Body of pancreas (tissue), 4 donors: ENCODE data around the gene DOCK2. TPM values are rescaled to one million over a fixed set of nuclear protein-coding genes. Genes with fewer than 3 reads are reported as not detected.

Source experiments
- ATAC-seq: fragments of 150-250 bp; one replicate; pipeline ENCODE4 v1.9.1; 2016
- DNase-seq, 4 donors: peaks; one replicate each; pipeline ENCODE4 v3.0.0-alpha.2; 2019
- H3K27ac ChIP-seq, 4 donors: fragments of 200-600 bp; sonication (generic); 1 replicate in 3 of 4; 2 replicates in 1 of 4; pipeline versions ENCODE4 v1.5.1 to v1.6.1; 2016 to 2019; ENCODE audit warnings: mild to moderate bottlenecking in 1 of 4, mixed read lengths in 1 of 4, moderate library complexity in 1 of 4
- H3K27me3 ChIP-seq, 2 donors: fragments of 200-600 bp; sonication (generic); one replicate each; pipeline ENCODE4 v1.6.0; 2016; ENCODE audit warnings: mild to moderate bottlenecking in 1 of 2
- H3K36me3 ChIP-seq, 2 donors: fragments of 200-600 bp; sonication (generic); replicated peaks in 1 of 2; 2 replicates each; pipeline ENCODE4 v1.5.1; 2016; ENCODE audit warnings: low read depth in 2 of 2; ENCODE audit not compliant: insufficient read depth in 1 of 2
- H3K4me1 ChIP-seq: fragments of 200-600 bp; sonication (generic); one replicate; pipeline ENCODE4 v1.6.0; 2016
- H3K4me3 ChIP-seq, 2 donors: fragments of 200-600 bp; sonication (generic); 1 replicate in 1 of 2; 2 replicates in 1 of 2; pipeline ENCODE4 v1.5.1; 2016 to 2019
- H3K9me3 ChIP-seq, 3 donors: fragments of 200-600 bp; sonication (generic); 1 replicate in 2 of 3; 2 replicates in 1 of 3; pipeline ENCODE4 v1.5.1; 2016
- POLR2A ChIP-seq, 3 donors: fragments of 450-650 bp; IDR thresholded peaks; one replicate each; pipeline ENCODE4 v1.6.1; 2016; ENCODE audit warnings: antibody characterized with exemption in 3 of 3, mild to moderate bottlenecking in 2 of 3
- WGBS, 2 donors: methylation state at CpG; one replicate each; pipeline ENCODE4 v1.1.5; 2017; 5-methylcytosine and 5-hydroxymethylcytosine counted together
- intact Hi-C: fragments of 100-400 bp; cut with DNase I; formaldehyde crosslinking; loops from one replicate; pipeline ENCODE4 v1.15.1; 2023
- total RNA-seq, 2 donors: library from RNA; depleted of rRNA; stranded (reverse); fragments of >200 nt; gene quantifications; one replicate each; pipeline ENCODE4 v1.1.0, GENCODE V29; 2016
- TF ChIP-seq, protein P1 (sequence below), 7 experiments: fragments of 450-650 bp in 4 of 7; fragments of 200-600 bp in 3 of 7; sonication (generic) in 3 of 7; IDR thresholded peaks; one replicate each; pipeline ENCODE4 v1.5.1; 2016 to 2019; ENCODE audit warnings: antibody characterized with exemption in 7 of 7

Gene DOCK2
- total RNA-seq, 2 donors from 2014 or later, result 3.1 to 7.6 TPM

DNA sequence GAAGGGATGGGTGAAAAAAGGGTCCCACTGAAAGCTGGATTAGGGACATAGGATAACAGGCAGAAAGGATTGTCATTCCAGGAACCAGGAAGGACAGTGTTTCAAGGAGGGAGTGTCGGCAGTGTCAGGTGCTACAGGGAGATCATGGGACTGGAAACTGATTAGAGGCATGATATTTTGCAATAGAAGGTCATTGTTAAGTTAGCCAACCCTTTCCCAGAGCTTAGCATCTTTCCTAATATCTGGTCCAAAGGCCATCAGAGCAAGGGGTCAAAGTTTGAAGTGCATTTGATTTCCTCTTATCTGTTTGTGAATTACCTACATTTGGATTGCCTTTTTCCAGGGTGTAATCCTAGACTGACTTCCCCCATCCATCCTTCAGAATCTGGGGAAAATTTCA lies 91.3 kb downstream of the DOCK2 start:
- H3K27ac ChIP-seq, result no peak overlapping the region
- TF ChIP-seq POLR2A (IDR thresholded peaks at IDR 0.05), result no peak
- H3K27me3 ChIP-seq, result no peaks in the 10 kb centered on the region
- intact Hi-C loops, result no loop called here
- H3K4me3 ChIP-seq, result no peak overlapping the region
- WGBS, 2 donors, result 68% methylated on average over 1 of the region's 1 CpG
- no peak for DNase-seq
- H3K4me1 ChIP-seq, result no peaks in the 10 kb centered on the region
- ATAC-seq, result no peak
- no peaks in the 10 kb centered on the region for H3K9me3 ChIP-seq
- no peaks in the 10 kb centered on the region for H3K36me3 ChIP-seq

DNA sequence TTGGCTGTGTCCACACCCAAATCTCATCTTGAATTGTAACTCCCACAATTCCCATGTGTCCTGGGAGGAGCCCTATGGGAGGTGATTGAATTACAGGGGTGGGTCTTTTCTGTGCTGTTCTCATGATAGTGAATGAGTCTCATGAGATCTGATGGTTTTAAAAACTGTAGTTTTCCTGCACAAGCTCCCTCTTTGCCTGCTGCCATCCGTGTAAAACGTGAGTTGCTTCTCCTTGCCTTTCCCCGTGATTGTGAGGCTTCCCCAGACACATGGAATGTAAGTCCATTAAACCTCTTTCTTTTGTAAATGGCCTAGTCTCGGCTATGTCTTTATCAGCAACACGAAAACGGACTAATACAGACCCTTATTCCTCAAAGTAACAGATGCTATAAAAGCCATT lies 94.1 kb downstream of the DOCK2 start:
- H3K27ac ChIP-seq, result no peak overlapping the region
- ATAC-seq, result no peak
- 66 to 70% methylated on average over 6 of the region's 6 CpGs for WGBS, 2 donors
- DNase-seq, result no peak
- no peaks in the 10 kb centered on the region for H3K27me3 ChIP-seq
- intact Hi-C loops, result no loop called here
- no peak for TF ChIP-seq POLR2A (IDR thresholded peaks at IDR 0.05)
- TF ChIP-seq, protein P1, sequence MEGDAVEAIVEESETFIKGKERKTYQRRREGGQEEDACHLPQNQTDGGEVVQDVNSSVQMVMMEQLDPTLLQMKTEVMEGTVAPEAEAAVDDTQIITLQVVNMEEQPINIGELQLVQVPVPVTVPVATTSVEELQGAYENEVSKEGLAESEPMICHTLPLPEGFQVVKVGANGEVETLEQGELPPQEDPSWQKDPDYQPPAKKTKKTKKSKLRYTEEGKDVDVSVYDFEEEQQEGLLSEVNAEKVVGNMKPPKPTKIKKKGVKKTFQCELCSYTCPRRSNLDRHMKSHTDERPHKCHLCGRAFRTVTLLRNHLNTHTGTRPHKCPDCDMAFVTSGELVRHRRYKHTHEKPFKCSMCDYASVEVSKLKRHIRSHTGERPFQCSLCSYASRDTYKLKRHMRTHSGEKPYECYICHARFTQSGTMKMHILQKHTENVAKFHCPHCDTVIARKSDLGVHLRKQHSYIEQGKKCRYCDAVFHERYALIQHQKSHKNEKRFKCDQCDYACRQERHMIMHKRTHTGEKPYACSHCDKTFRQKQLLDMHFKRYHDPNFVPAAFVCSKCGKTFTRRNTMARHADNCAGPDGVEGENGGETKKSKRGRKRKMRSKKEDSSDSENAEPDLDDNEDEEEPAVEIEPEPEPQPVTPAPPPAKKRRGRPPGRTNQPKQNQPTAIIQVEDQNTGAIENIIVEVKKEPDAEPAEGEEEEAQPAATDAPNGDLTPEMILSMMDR (IDR thresholded peaks at IDR 0.05), result no peak
- H3K4me1 ChIP-seq, result no peaks in the 10 kb centered on the region
- no peak overlapping the region for H3K4me3 ChIP-seq
- H3K9me3 ChIP-seq, result no peaks in the 10 kb centered on the region
- no peaks in the 10 kb centered on the region for H3K36me3 ChIP-seq

DNA sequence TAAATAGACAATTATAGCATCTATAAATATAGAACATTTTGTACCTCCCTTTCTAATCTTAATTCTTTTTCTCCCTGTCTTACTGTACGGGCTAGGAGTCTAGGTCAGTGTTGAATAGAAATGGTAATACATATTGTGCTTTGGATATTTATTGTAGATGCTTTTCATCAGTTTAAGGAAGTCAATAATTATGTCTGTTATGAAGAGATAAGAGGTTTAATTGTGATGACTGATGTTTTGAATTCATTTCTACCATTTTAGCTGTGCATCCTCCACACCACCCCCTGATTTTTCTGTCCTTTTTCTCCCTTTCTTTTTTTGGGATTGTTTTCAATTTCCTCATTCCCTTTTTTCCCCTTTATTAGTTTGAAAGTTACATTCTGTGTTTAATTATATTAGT lies 95.8 kb downstream of the DOCK2 start:
- Histone ChIP-seq H3K4me1 (no peaks in the 10 kb centered on the region), H3K4me3 (no peak overlapping the region), H3K27ac (no peak overlapping the region), H3K36me3 (no peaks in the 10 kb centered on the region), H3K9me3 (no peaks in the 10 kb centered on the region), H3K27me3 (no peaks in the 10 kb centered on the region)
- intact Hi-C loops, result no loop called here
- DNase-seq, result no peak
- 22 to 40% methylated on average over 1 of the region's 1 CpG for WGBS, 2 donors
- no peak for ATAC-seq
- TF ChIP-seq POLR2A (IDR thresholded peaks at IDR 0.05), result no peak
- TF ChIP-seq, protein P1 (IDR thresholded peaks at IDR 0.05), result no peak

DNA sequence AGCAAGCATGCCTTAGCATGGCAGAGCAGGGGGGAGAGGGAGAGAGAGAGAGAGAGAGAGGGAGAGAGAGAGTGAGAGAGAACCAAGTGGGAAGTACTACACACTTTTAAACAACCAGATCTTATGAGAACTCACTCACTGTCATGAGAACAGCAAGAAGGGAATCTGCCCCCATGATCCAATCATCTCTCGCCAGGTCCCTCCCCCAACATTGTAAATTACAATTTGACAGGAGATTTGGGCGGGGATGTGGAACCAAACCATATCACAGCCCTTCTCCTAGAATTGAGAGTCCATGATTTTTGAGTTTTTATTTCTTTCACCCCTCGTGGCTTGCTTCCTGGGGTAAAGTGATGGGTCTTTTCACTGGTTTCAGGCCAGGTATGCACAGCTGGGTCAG lies 98.8 kb downstream of the DOCK2 start:
- intact Hi-C loops, result no loop called here
- DNase-seq (no peak), ATAC-seq (no peak)

DNA sequence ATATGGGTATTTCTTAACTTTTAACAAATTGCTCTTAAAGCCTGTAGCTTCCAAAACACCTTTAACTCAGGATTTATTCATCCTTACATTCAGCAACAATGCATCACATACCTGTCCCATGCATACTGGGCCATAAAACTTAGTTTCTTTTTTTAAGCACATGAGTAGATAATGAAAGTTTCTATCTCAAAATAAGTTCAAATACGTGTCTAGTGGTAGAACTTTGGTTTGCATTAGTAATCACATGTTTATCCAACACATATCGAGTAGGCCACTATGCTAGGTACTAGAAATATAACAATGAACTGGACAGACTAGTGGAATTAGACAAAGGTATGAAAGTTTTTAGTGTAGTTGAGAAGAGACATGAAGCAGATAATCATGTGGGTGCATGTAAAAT lies 99.6 kb downstream of the DOCK2 start:
- intact Hi-C loops, result no loop called here
- H3K4me3 ChIP-seq, result no peak overlapping the region
- no peaks in the 10 kb centered on the region for H3K36me3 ChIP-seq
- H3K4me1 ChIP-seq, result no peaks in the 10 kb centered on the region
- DNase-seq (no peak), ATAC-seq (no peak)
- no peaks in the 10 kb centered on the region for H3K27me3 ChIP-seq
- H3K27ac ChIP-seq, result no peak overlapping the region
- H3K9me3 ChIP-seq, result no peaks in the 10 kb centered on the region
- TF ChIP-seq POLR2A (IDR thresholded peaks at IDR 0.05), result no peak
- TF ChIP-seq, protein P1 (IDR thresholded peaks at IDR 0.05), result no peak
- 82% methylated on average over 2 of the region's 2 CpGs for WGBS, 2 donors

More for the DNA sequence above, 98.8 kb downstream of the DOCK2 start:
- no peak overlapping the region for H3K4me3 ChIP-seq
- WGBS, 2 donors, result 76 to 82% methylated on average over 3 of the region's 3 CpGs
- no peaks in the 10 kb centered on the region for H3K4me1 ChIP-seq
- H3K9me3 ChIP-seq, result no peaks in the 10 kb centered on the region
- H3K36me3 ChIP-seq, result no peaks in the 10 kb centered on the region
- no peak for TF ChIP-seq POLR2A (IDR thresholded peaks at IDR 0.05)
- TF ChIP-seq, protein P1 (IDR thresholded peaks at IDR 0.05), result no peak
- H3K27ac ChIP-seq, result no peak overlapping the region
- no peaks in the 10 kb centered on the region for H3K27me3 ChIP-seq
